CD8-positive, alpha-beta memory T cell (primary cell): ENCODE results near the gene HPS5. TPM values are rescaled to one million over a fixed set of nuclear protein-coding genes. Genes with fewer than 3 reads are reported as not detected.
A peak's percentile ranks its signal among the peaks of the same experiment; 100 is the strongest.
"Not testable (repeated sequence)": the region's sequence is repeated elsewhere in the genome, so short reads cannot be mapped to it uniquely, and the experiment has no call there.

Experiments used
- CTCF ChIA-PET: fragments of 350-600 bp; sonication (Branson Sonifier 250); formaldehyde crosslinking; loops from one replicate; lab custom pipeline; 2021; ENCODE audit warnings: antibody characterized with exemption; lab: Charles Lee
- POLR2A ChIA-PET: fragments of 350-600 bp; sonication (Branson Sonifier 250); formaldehyde crosslinking; loops from one replicate; lab custom pipeline; 2021; ENCODE audit warnings: antibody characterized with exemption; lab: Charles Lee
- DNase-seq, 5 donors: peaks; one replicate each; pipeline versions ENCODE4 v3.0.0 to v3.0.0-alpha.2; 2020 to 2022; ENCODE audit warnings: mixed read lengths in 1 of 5
- H3K27ac ChIP-seq: one replicate; pipeline ENCODE4 v1.7.0; 2013; ENCODE audit warnings: low read depth, mild to moderate bottlenecking, low read length, moderate library complexity
- H3K27me3 ChIP-seq: 2 replicates; pipeline ENCODE4 v1.7.0; 2013; ENCODE audit warnings: low read length, mild to moderate bottlenecking; ENCODE audit not compliant: insufficient read depth, poor library complexity, severe bottlenecking
- H3K36me3 ChIP-seq: 2 replicates; pipeline ENCODE4 v1.7.0; 2013; ENCODE audit warnings: mild to moderate bottlenecking, low read length, moderate library complexity; ENCODE audit not compliant: insufficient read depth
- H3K4me1 ChIP-seq: 2 replicates; pipeline ENCODE4 v1.7.0; 2013; ENCODE audit warnings: mild to moderate bottlenecking, low read length, moderate library complexity; ENCODE audit not compliant: insufficient read depth
- H3K4me3 ChIP-seq: 2 replicates; pipeline ENCODE4 v1.7.0; 2013; ENCODE audit warnings: mild to moderate bottlenecking, low read length
- H3K9me3 ChIP-seq: 2 replicates; pipeline ENCODE4 v1.7.0; 2013; ENCODE audit warnings: mild to moderate bottlenecking, low read length
- H3K27ac Mint-ChIP-seq, 8 donors: one replicate each; pipeline ENCODE4 v1.8.0; 2020 to 2021; ENCODE audit warnings: mixed read lengths in 8 of 8, mild to moderate bottlenecking in 6 of 8, inconsistent platforms in 3 of 8, moderate library complexity in 3 of 8
- H3K27me3 Mint-ChIP-seq, 2 donors: one replicate each; pipeline ENCODE4 v1.8.0; 2020 to 2021; ENCODE audit warnings: mixed read lengths in 2 of 2, mild to moderate bottlenecking in 1 of 2, moderate library complexity in 1 of 2
- H3K36me3 Mint-ChIP-seq, 3 donors: one replicate each; pipeline ENCODE4 v1.8.0; 2020 to 2021; ENCODE audit warnings: mixed read lengths in 3 of 3, inconsistent platforms in 1 of 3, mild to moderate bottlenecking in 1 of 3
- H3K4me1 Mint-ChIP-seq, 3 donors: one replicate each; pipeline ENCODE4 v1.8.0; 2020 to 2021; ENCODE audit warnings: mixed read lengths in 3 of 3, inconsistent platforms in 1 of 3, mild to moderate bottlenecking in 1 of 3
- H3K4me3 Mint-ChIP-seq, 7 donors: one replicate each; pipeline ENCODE4 v1.8.0; 2020 to 2021; ENCODE audit warnings: mixed read lengths in 7 of 7, mild to moderate bottlenecking in 6 of 7, moderate library complexity in 4 of 7, inconsistent platforms in 2 of 7
- H3K9me3 Mint-ChIP-seq, 5 donors: one replicate each; pipeline ENCODE4 v1.8.0; 2020 to 2022; ENCODE audit warnings: mixed read lengths in 5 of 5, mild to moderate bottlenecking in 3 of 5, moderate library complexity in 2 of 5, inconsistent platforms in 1 of 5
- polyA plus RNA-seq: library from polyadenylated mRNA; unstranded; fragments of 300-500 nt; fragmentation: Illumina TruSeq; gene quantifications from one replicate; pipeline ENCODE4 v1.2.3, GENCODE V29; 2021
- total RNA-seq, 2 experiments: library from RNA; stranded (reverse); gene quantifications; one replicate each; pipeline ENCODE4 v1.2.3, GENCODE V29; 2021

HPS5 gene
- total and polyA plus RNA-seq, 3 experiments from 2014 or later = 13.8 to 19.4 (median 18.5) TPM

- Histone ChIP-seq H3K36me3 (no peaks in the 10 kb centered on the region), H3K4me3 (no peak overlapping the region), H3K4me1 (no peaks in the 10 kb centered on the region), H3K27me3 (no peaks in the 10 kb centered on the region), H3K9me3 (no peaks in the 10 kb centered on the region), H3K27ac (no peak overlapping the region)
- Mint-ChIP-seq H3K4me3 (no peak overlapping the region), H3K27me3 (peaks cover 0 to 7% of the 10 kb centered on the region in 2 donors), H3K4me1 (no peaks in the 10 kb centered on the region), H3K27ac (no peak overlapping the region), H3K9me3 (no peaks in the 10 kb centered on the region), H3K36me3 (no peaks in the 10 kb centered on the region)
- ChIA-PET CTCF (no interaction called here), POLR2A (no interaction called here)
- no peak for DNase-seq
These were observed 67.1 kb downstream of the HPS5 start for GRCh38 chr11:18254781-18255361.

GRCh38 chr11:18253778-18254338 lies 68.1 kb downstream of the HPS5 start:
- POLR2A ChIA-PET = no interaction called here
- Mint-ChIP-seq H3K27me3 (peaks cover 0 to 7% of the 10 kb centered on the region in 2 donors), H3K36me3 (no peaks in the 10 kb centered on the region), H3K9me3 (no peaks in the 10 kb centered on the region), H3K4me1 (no peaks in the 10 kb centered on the region), H3K4me3 (no peak overlapping the region), H3K27ac (no peak overlapping the region)
- no peaks in the 10 kb centered on the region for H3K9me3 ChIP-seq
- no peak overlapping the region for H3K4me3 ChIP-seq
- H3K27ac ChIP-seq = no peak overlapping the region
- CTCF ChIA-PET = interaction anchor here (2.0 kb wide), 1 partner anchor 10 kb away, joined by 7 read pairs; no protein-coding TSS in a partner anchor
- no peaks in the 10 kb centered on the region for H3K4me1 ChIP-seq
- no peaks in the 10 kb centered on the region for H3K27me3 ChIP-seq
- no peak for DNase-seq
- H3K36me3 ChIP-seq = no peaks in the 10 kb centered on the region

GRCh38 chr11:18253233-18253632 lies 68.7 kb downstream of the HPS5 start:
- POLR2A ChIA-PET = no interaction called here
- Mint-ChIP-seq H3K27me3 (peaks cover 0 to 7% of the 10 kb centered on the region in 2 donors), H3K4me1 (no peaks in the 10 kb centered on the region), H3K4me3 (no peak overlapping the region), H3K36me3 (no peaks in the 10 kb centered on the region), H3K27ac (no peak overlapping the region), H3K9me3 (no peaks in the 10 kb centered on the region)
- no peaks in the 10 kb centered on the region for H3K36me3 ChIP-seq
- H3K4me3 ChIP-seq = no peak overlapping the region
- CTCF ChIA-PET = interaction anchor here (2.0 kb wide), 1 partner anchor 9 kb away, joined by 7 read pairs; no protein-coding TSS in a partner anchor
- no peak overlapping the region for H3K27ac ChIP-seq
- no peaks in the 10 kb centered on the region for H3K4me1 ChIP-seq
- no peaks in the 10 kb centered on the region for H3K27me3 ChIP-seq
- no peaks in the 10 kb centered on the region for H3K9me3 ChIP-seq
- no peak for DNase-seq

GRCh38 chr11:18248561-18248960 lies 73.4 kb downstream of the HPS5 start, which contains the start of gene SAA2:
Gene SAA2 (minus strand): TSS chr11:18248668. CDS start chr11:18248011, 657 bp downstream.
- CTCF ChIA-PET = interaction anchor here (0.9 kb wide), 1 partner anchor 21 kb away, joined by 3 read pairs; no protein-coding TSS in a partner anchor

GRCh38 chr11:18247191-18247581 lies 74.8 kb downstream of the HPS5 start:
- POLR2A ChIA-PET = not testable (repeated sequence)
- H3K27ac Mint-ChIP-seq = peak overlapping the region; percentile 72 to 99 (median 94)
- H3K4me3 Mint-ChIP-seq = peak overlapping the region; percentile 82 to 90 (median 85)

More at GRCh38 chr11:18248561-18248960, 73.4 kb downstream of the HPS5 start, which contains the start of gene SAA2:
- Histone ChIP-seq H3K27me3 (no peaks in the 10 kb centered on the region), H3K4me3 (no peak within 1 kb of the TSS), H3K36me3 (no peaks in the 10 kb centered on the region), H3K4me1 (no peaks in the 10 kb centered on the region), H3K27ac (no peak within 1 kb of the TSS), H3K9me3 (no peaks in the 10 kb centered on the region)
- Mint-ChIP-seq H3K27ac (no peak within 1 kb of the TSS), H3K4me3 (peak within 1 kb of the TSS in 1 of 7 donors; percentile 52), H3K27me3 (no peaks in the 10 kb centered on the region), H3K9me3 (peaks cover 0 to 2% (median 0%) of the 10 kb centered on the region in 5 donors), H3K4me1 (peaks cover 15 to 25% (median 17%) of the 10 kb centered on the region in 3 donors), H3K36me3 (peaks cover 0 to 4% (median 0%) of the 10 kb centered on the region in 3 donors)
- POLR2A ChIA-PET = interaction anchor here (0.5 kb wide), 1 partner anchor 121 kb away, joined by 4 read pairs; no protein-coding TSS in a partner anchor
- no peak for DNase-seq

GRCh38 chr11:18246379-18247190 lies 75.4 kb downstream of the HPS5 start:
- peak overlapping the region; percentile 90 to 99 (median 94) for H3K27ac Mint-ChIP-seq
- H3K27me3 Mint-ChIP-seq, H3K9me3 ChIP-seq, H3K36me3 Mint-ChIP-seq, POLR2A ChIA-PET, H3K36me3 ChIP-seq, H3K27me3 ChIP-seq, H3K9me3 Mint-ChIP-seq, H3K4me1 ChIP-seq, H3K27ac ChIP-seq, CTCF ChIA-PET: not testable (repeated sequence)
- peaks cover 15 to 25% (median 17%) of the 10 kb centered on the region in 3 donors for H3K4me1 Mint-ChIP-seq
- H3K4me3 Mint-ChIP-seq = peak overlapping the region; percentile 82 to 90 (median 85)
- peak in 1 of 5 donors; percentile 33 for DNase-seq
- H3K4me3 ChIP-seq = peak overlapping the region; percentile 27

More at GRCh38 chr11:18247191-18247581, 74.8 kb downstream of the HPS5 start:
- DNase-seq, H3K27me3 ChIP-seq, H3K27me3 Mint-ChIP-seq, H3K27ac ChIP-seq, H3K9me3 Mint-ChIP-seq, H3K4me1 ChIP-seq, H3K36me3 Mint-ChIP-seq, CTCF ChIA-PET, H3K36me3 ChIP-seq, H3K9me3 ChIP-seq, H3K4me3 ChIP-seq: not testable (repeated sequence)
- H3K4me1 Mint-ChIP-seq = peaks cover 15 to 25% (median 17%) of the 10 kb centered on the region in 3 donors

GRCh38 chr11:18245396-18245795 lies 76.5 kb downstream of the HPS5 start:
- H3K36me3 ChIP-seq = no peaks in the 10 kb centered on the region
- H3K9me3 ChIP-seq = no peaks in the 10 kb centered on the region
- H3K27me3 ChIP-seq = no peaks in the 10 kb centered on the region
- CTCF ChIA-PET = no interaction called here
- Mint-ChIP-seq H3K9me3 (peaks cover 0 to 5% (median 0%) of the 10 kb centered on the region in 5 donors), H3K4me1 (peaks cover 15 to 25% (median 17%) of the 10 kb centered on the region in 3 donors), H3K36me3 (peaks cover 0 to 6% (median 0%) of the 10 kb centered on the region in 3 donors), H3K27me3 (peaks cover 0 to 2% of the 10 kb centered on the region in 2 donors), H3K27ac (peak overlapping the region in 6 of 8 donors; percentile 8 to 83 (median 34)), H3K4me3 (no peak overlapping the region)
- no peaks in the 10 kb centered on the region for H3K4me1 ChIP-seq
- DNase-seq = no peak
- POLR2A ChIA-PET = no interaction called here
- no peak overlapping the region for H3K4me3 ChIP-seq
- H3K27ac ChIP-seq = no peak overlapping the region
